Esophagus squamous epithelium (tissue), 4 donors: ENCODE results near the gene DCPS.

ENCODE experiments used
- CTCF ChIP-seq, 6 experiments: fragments of 450-650 bp in 4 of 6; fragments of 200-600 bp in 2 of 6; sonication (generic) in 2 of 6; IDR thresholded peaks; one replicate each; pipeline ENCODE4 v1.5.1; 2016 to 2019; ENCODE audit warnings: antibody characterized with exemption in 6 of 6, mild to moderate bottlenecking in 4 of 6, moderate library complexity in 4 of 6
- POLR2A ChIP-seq, 4 donors: fragments of 450-650 bp; IDR thresholded peaks; one replicate each; pipeline ENCODE4 v1.6.1; 2017; ENCODE audit warnings: antibody characterized with exemption in 4 of 4, mild to moderate bottlenecking in 4 of 4, moderate library complexity in 3 of 4

DNA sequence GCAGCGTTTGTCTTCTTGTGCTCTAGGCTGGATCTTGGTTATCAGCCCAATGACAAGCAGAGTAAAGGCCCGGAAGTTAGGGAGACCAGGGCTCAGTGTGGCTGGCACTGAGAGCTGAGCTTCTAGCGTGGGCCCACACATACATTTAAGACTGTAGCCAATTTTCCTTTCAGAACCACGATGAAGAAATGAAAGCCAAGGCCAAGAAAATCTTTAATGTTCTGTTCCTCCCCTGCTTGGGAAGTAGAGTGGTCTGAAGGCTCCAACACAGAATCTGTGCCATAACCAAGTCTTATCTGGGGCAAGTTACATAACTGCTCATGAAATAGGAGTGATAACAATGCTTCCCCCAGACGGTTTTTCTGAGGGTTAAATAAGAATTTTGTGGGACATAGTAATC is 47.0 kb downstream of the DCPS start:
- TF ChIP-seq POLR2A (IDR thresholded peaks at IDR 0.05), result no peak
- TF ChIP-seq CTCF (IDR thresholded peaks at IDR 0.05), result no peak
